SKM-1 treated with dmso at 0.1 percent for 144 hours (cell line): ENCODE data around the gene GPD1.
A peak's percentile ranks its signal among the peaks of the same experiment; 100 is the strongest.

Experiments used
- DNase-seq: peaks from one replicate; lab custom pipeline; 2025; ENCODE audit not compliant: unreplicated experiment; lab: John Stamatoyannopoulos, UW

The GPD1 gene

GRCh38 chr12:50103767-50104321 is at the start of gene GPD1:
Gene GPD1, plus strand, starts transcription at chr12:50104008. Its CDS starts 43 bp downstream, at chr12:50104051.
- DNase-seq = no peak

- no peak for DNase-seq
These were observed 47.8 kb upstream of the GPD1 start for GRCh38 chr12:50055831-50056638.

GRCh38 chr12:50056639-50056976 is 47.2 kb upstream of the GPD1 start:
- no peak for DNase-seq

- DNase-seq = no peak
These were observed 46.6 kb upstream of the GPD1 start, which contains the start of gene ASIC1 for GRCh38 chr12:50057000-50057841. Gene ASIC1, plus strand, starts transcription at chr12:50057596. Its CDS starts 1,171 bp downstream, at chr12:50058767.

- DNase-seq = no peak
These were observed 45.7 kb upstream of the GPD1 start for GRCh38 chr12:50057896-50058670.

GRCh38 chr12:50058743-50059312 is 45.0 kb upstream of the GPD1 start:
- DNase-seq = no peak

GRCh38 chr12:50059440-50060119 is 44.2 kb upstream of the GPD1 start:
- no peak for DNase-seq

GRCh38 chr12:50060120-50060468 is 43.7 kb upstream of the GPD1 start:
- no peak for DNase-seq

GRCh38 chr12:50061171-50061570 is 42.6 kb upstream of the GPD1 start:
- no peak for DNase-seq

- DNase-seq = no peak
These were observed 41.7 kb upstream of the GPD1 start for GRCh38 chr12:50061946-50062686.

- no peak for DNase-seq
These were observed 40.9 kb upstream of the GPD1 start for GRCh38 chr12:50062728-50063460.

GRCh38 chr12:50065726-50066310 is 38.0 kb upstream of the GPD1 start:
- no peak for DNase-seq

- no peak for DNase-seq
These were observed 37.4 kb upstream of the GPD1 start for GRCh38 chr12:50066402-50066801.

- DNase-seq = no peak
These were observed 34.7 kb upstream of the GPD1 start for GRCh38 chr12:50069069-50069468.

GRCh38 chr12:50069539-50069938 is 34.3 kb upstream of the GPD1 start:
- no peak for DNase-seq

GRCh38 chr12:50070314-50071060 is 33.3 kb upstream of the GPD1 start:
- peak; percentile 60 for DNase-seq

GRCh38 chr12:50072198-50072907 is 31.5 kb upstream of the GPD1 start:
- DNase-seq = no peak
